H1 (cell line): Measurements from ENCODE around the gene MMEL1. TPM values are rescaled to one million over a fixed set of nuclear protein-coding genes. Genes with fewer than 3 reads are reported as not detected.

Source experiments
- CTCF ChIA-PET: fragments of 300-600 bp; sonication (Branson Sonifier 250); formaldehyde crosslinking; loops from one replicate; lab custom pipeline; 2021; ENCODE audit not compliant: partially characterized antibody; lab: Charles Lee
- POLR2A ChIA-PET: fragments of 300-600 bp; sonication (Branson Sonifier 250); formaldehyde crosslinking; loops from one replicate; lab custom pipeline; 2021; ENCODE audit warnings: inconsistent platforms; ENCODE audit not compliant: partially characterized antibody; lab: Charles Lee
- DNase-seq, 2 experiments: peaks; one replicate each; pipeline versions ENCODE4 v3.0.0 to v3.0.0-alpha.2; 2010 to 2022; ENCODE audit warnings: low spot score in 2 of 2, low read depth in 1 of 2, mixed read lengths in 1 of 2
- FAIRE-seq: peaks from 2 replicates; lab custom pipeline; 2011; peaks lifted over from hg19 to GRCh38; lab: Jason Lieb, UNC
- H2AFZ ChIP-seq: 2 replicates; pipeline ENCODE4 v1.8.1; 2012; ENCODE audit warnings: low read length, inconsistent platforms
- H2AK5ac ChIP-seq: 2 replicates; pipeline ENCODE4 v1.6.1; 2013; ENCODE audit warnings: low read depth, low read length
- H2BK120ac ChIP-seq: replicated peaks from 2 replicates; pipeline ENCODE3; 2013; ENCODE audit warnings: low read depth, low read length, inconsistent platforms
- H2BK12ac ChIP-seq: 2 replicates; pipeline ENCODE4 v1.6.1; 2013; ENCODE audit warnings: low read depth, low read length
- H2BK15ac ChIP-seq: 2 replicates; pipeline ENCODE4 v1.6.1; 2013; ENCODE audit warnings: low read length
- H2BK20ac ChIP-seq: 2 replicates; pipeline ENCODE4 v1.6.1; 2013; ENCODE audit warnings: low read length
- H2BK5ac ChIP-seq: 2 replicates; pipeline ENCODE4 v1.6.1; 2013; ENCODE audit warnings: low read depth, low read length
- H3K14ac ChIP-seq: 2 replicates; pipeline ENCODE4 v1.6.1; 2013; ENCODE audit warnings: inconsistent platforms; ENCODE audit not compliant: insufficient read length
- H3K18ac ChIP-seq: 2 replicates; pipeline ENCODE4 v1.6.1; 2013; ENCODE audit warnings: low read length; ENCODE audit errors: extremely low read depth
- H3K23ac ChIP-seq: 2 replicates; pipeline ENCODE4 v1.6.1; 2013; ENCODE audit warnings: inconsistent platforms; ENCODE audit not compliant: insufficient read length
- H3K23me2 ChIP-seq: 2 replicates; pipeline ENCODE4 v1.6.1; 2013; ENCODE audit warnings: low read depth, low read length
- H3K27ac ChIP-seq: 2 replicates; pipeline ENCODE4 v1.6.1; 2011; ENCODE audit warnings: low read depth, low read length, inconsistent platforms
- H3K27me3 ChIP-seq, 4 experiments: replicated peaks in 1 of 4; 1 replicate in 1 of 4; 2 replicates in 3 of 4; pipeline versions ENCODE4 v1.6.1 to v1.8.1; 2011 to 2013; ENCODE audit warnings: low read length in 3 of 4, mild to moderate bottlenecking in 3 of 4, inconsistent platforms in 2 of 4, mixed read lengths in 2 of 4, moderate library complexity in 1 of 4; ENCODE audit not compliant: control insufficient read depth in 3 of 4, insufficient read depth in 3 of 4; ENCODE audit errors: extremely low read depth in 1 of 4
- H3K36me3 ChIP-seq, 4 experiments: 2 replicates each; pipeline versions ENCODE4 v1.6.1 to v1.8.1; 2011 to 2013; ENCODE audit warnings: mild to moderate bottlenecking in 4 of 4, low read length in 3 of 4, moderate library complexity in 2 of 4, control low read depth in 1 of 4, inconsistent platforms in 1 of 4; ENCODE audit not compliant: insufficient read depth in 4 of 4, control insufficient read depth in 2 of 4
- H3K4ac ChIP-seq: replicated peaks from 2 replicates; pipeline ENCODE3; 2013; ENCODE audit warnings: low read length, low read depth, mixed read lengths, inconsistent platforms; ENCODE audit not compliant: insufficient read length
- H3K4me1 ChIP-seq, 4 experiments: replicated peaks in 1 of 4; 1 replicate in 1 of 4; 2 replicates in 3 of 4; pipeline versions ENCODE4 v1.6.1 to v1.8.1; 2011 to 2013; ENCODE audit warnings: low read length in 3 of 4, inconsistent platforms in 2 of 4, mixed read lengths in 1 of 4; ENCODE audit not compliant: insufficient read depth in 4 of 4, control insufficient read depth in 3 of 4
- H3K4me2 ChIP-seq, 2 experiments: 2 replicates each; pipeline versions ENCODE4 v1.6.1 to v1.8.1; 2011 to 2013; ENCODE audit warnings: low read depth in 2 of 2, low read length in 2 of 2, control low read depth in 1 of 2, inconsistent platforms in 1 of 2, mild to moderate bottlenecking in 1 of 2; ENCODE audit not compliant: insufficient read depth in 1 of 2
- H3K4me3 ChIP-seq, 4 experiments: fragments of 200-600, 300-600 bp in 1 of 4; sonication (generic), shearing (Covaris generic), sonication (Bioruptor Twin) in 1 of 4; 2 replicates each; pipeline versions ENCODE4 v1.5.1 to v1.8.1; 2011 to 2016; ENCODE audit warnings: low read length in 4 of 4, low read depth in 3 of 4, control low read depth in 2 of 4, inconsistent platforms in 2 of 4, mild to moderate bottlenecking in 2 of 4, mixed read lengths in 1 of 4, moderate library complexity in 1 of 4; ENCODE audit not compliant: insufficient read depth in 2 of 4; ENCODE audit errors: extremely low read depth in 1 of 4
- H3K56ac ChIP-seq: replicated peaks from 2 replicates; pipeline ENCODE3; 2013; ENCODE audit warnings: low read depth, mild to moderate bottlenecking, mixed read lengths, low read length, inconsistent platforms; ENCODE audit not compliant: insufficient read length
- H3K79me1 ChIP-seq: 2 replicates; pipeline ENCODE4 v1.6.1; 2013; ENCODE audit warnings: low read depth, low read length, control low read depth
- H3K79me2 ChIP-seq, 2 experiments: 2 replicates each; pipeline versions ENCODE4 v1.6.1 to v1.8.1; 2012 to 2013; ENCODE audit warnings: low read length in 2 of 2, mild to moderate bottlenecking in 2 of 2, inconsistent platforms in 1 of 2; ENCODE audit not compliant: insufficient read depth in 2 of 2, control insufficient read depth in 1 of 2
- H3K9ac ChIP-seq, 4 experiments: replicated peaks in 1 of 4; 1 replicate in 1 of 4; 2 replicates in 3 of 4; pipeline versions ENCODE4 v1.6.1 to v1.8.1; 2011 to 2013; ENCODE audit warnings: low read depth in 3 of 4, low read length in 3 of 4, control low read depth in 2 of 4, mild to moderate bottlenecking in 2 of 4, moderate library complexity in 2 of 4, inconsistent platforms in 1 of 4; ENCODE audit errors: extremely low read depth in 1 of 4
- H3K9me3 ChIP-seq, 2 experiments: 2 replicates each; pipeline versions ENCODE4 v1.6.1 to v1.8.1; 2012 to 2013; ENCODE audit warnings: mild to moderate bottlenecking in 2 of 2, moderate library complexity in 2 of 2, control low read depth in 1 of 2, inconsistent platforms in 1 of 2, low read depth in 1 of 2, low read length in 1 of 2, mixed read lengths in 1 of 2; ENCODE audit not compliant: insufficient read depth in 2 of 2
- H4K20me1 ChIP-seq, 2 experiments: replicated peaks in 1 of 2; 2 replicates each; pipeline versions ENCODE3 to v1.8.1; 2011 to 2013; ENCODE audit warnings: inconsistent platforms in 2 of 2, low read length in 2 of 2, mild to moderate bottlenecking in 1 of 2; ENCODE audit not compliant: insufficient read depth in 2 of 2, control insufficient read depth in 1 of 2
- H4K5ac ChIP-seq: 2 replicates; pipeline ENCODE4 v1.6.1; 2013; ENCODE audit warnings: low read length, low read depth, mixed read lengths, inconsistent platforms; ENCODE audit not compliant: insufficient read length
- H4K8ac ChIP-seq: 2 replicates; pipeline ENCODE4 v1.8.0; 2013; ENCODE audit warnings: mild to moderate bottlenecking, moderate library complexity, low read length, inconsistent platforms; ENCODE audit not compliant: insufficient read depth; ENCODE audit errors: extremely low read depth
- H4K91ac ChIP-seq: replicated peaks from 2 replicates; pipeline ENCODE3; 2013; ENCODE audit warnings: low read length, mixed read lengths, inconsistent platforms; ENCODE audit not compliant: insufficient read length
- HDAC2 ChIP-seq, 2 experiments: fragments of 300-600 bp in 1 of 2; sonication (generic) in 1 of 2; IDR thresholded peaks; 2 replicates each; pipeline ENCODE4 v1.6.1; 2011 to 2012; ENCODE audit warnings: low read depth in 2 of 2, low read length in 2 of 2, mild to moderate bottlenecking in 2 of 2, moderate library complexity in 2 of 2, borderline replicate concordance in 1 of 2, inconsistent platforms in 1 of 2
- JUND ChIP-seq: IDR thresholded peaks from 2 replicates; pipeline ENCODE4 v1.6.1; 2011; ENCODE audit warnings: mild to moderate bottlenecking, improper control_type of control experiment, low read length
- KDM4A ChIP-seq: IDR thresholded peaks from one replicate; pipeline ENCODE4 v1.7.1; 2012; ENCODE audit warnings: low read depth, mild to moderate bottlenecking, moderate library complexity, low read length, inconsistent platforms; ENCODE audit not compliant: severe bottlenecking
- MAX ChIP-seq: IDR thresholded peaks from 2 replicates; pipeline ENCODE4 v1.6.1; 2012; ENCODE audit warnings: inconsistent platforms
- POLR2A ChIP-seq, 2 experiments: IDR thresholded peaks; 1 replicate in 1 of 2; 2 replicates in 1 of 2; pipeline ENCODE4 v1.6.1; 2011; ENCODE audit warnings: low read depth in 2 of 2, low read length in 2 of 2, mild to moderate bottlenecking in 2 of 2; ENCODE audit errors: control extremely low read depth in 1 of 2
- RFX5 ChIP-seq: IDR thresholded peaks from 2 replicates; pipeline ENCODE4 v1.6.1; 2011; ENCODE audit warnings: low read depth, low read length, improper control_type of control experiment, borderline replicate concordance
- RXRA ChIP-seq: IDR thresholded peaks from 2 replicates; pipeline ENCODE4 v1.6.1; 2011; ENCODE audit warnings: low read depth, mild to moderate bottlenecking, low read length, moderate library complexity; ENCODE audit not compliant: insufficient read depth
- SIN3A ChIP-seq, 2 experiments: IDR thresholded peaks in 1 of 2; conservative IDR thresholded peaks in 1 of 2; 2 replicates each; pipeline ENCODE4 v1.6.1; 2011 to 2012; ENCODE audit warnings: low read length in 2 of 2, improper control_type of control experiment in 1 of 2, low read depth in 1 of 2, mild to moderate bottlenecking in 1 of 2
- SIX5 ChIP-seq: IDR thresholded peaks from 2 replicates; pipeline ENCODE4 v1.6.1; 2011; ENCODE audit warnings: mild to moderate bottlenecking, low read depth, low read length
- SP2 ChIP-seq: IDR thresholded peaks from 2 replicates; pipeline ENCODE4 v1.6.1; 2012; ENCODE audit warnings: mild to moderate bottlenecking, low read length, inconsistent platforms
- SRF ChIP-seq: IDR thresholded peaks from 2 replicates; pipeline ENCODE4 v1.6.1; 2011; ENCODE audit warnings: mild to moderate bottlenecking, low read depth, low read length, moderate library complexity
- TAF1 ChIP-seq: IDR thresholded peaks from 2 replicates; pipeline ENCODE4 v1.6.1; 2011; ENCODE audit warnings: mild to moderate bottlenecking, low read depth, low read length
- TBP ChIP-seq: IDR thresholded peaks from 2 replicates; pipeline ENCODE4 v1.6.1; 2011; ENCODE audit warnings: low read depth, low read length, improper control_type of control experiment
- YY1 ChIP-seq: IDR thresholded peaks from 2 replicates; pipeline ENCODE4 v1.6.1; 2011; ENCODE audit warnings: low read depth, mild to moderate bottlenecking, low read length
- WGBS, 2 experiments: shearing (Covaris generic) in 1 of 2; methylation state at CpG; one replicate each; pipeline versions ENCODE4 v1.1.6 to v1.1.7; 2013 to 2015; ENCODE audit warnings: low lambda C conversion rate in 2 of 2, mixed read lengths in 2 of 2, inconsistent platforms in 1 of 2, low coverage in 1 of 2, missing lambda C conversion rate in 1 of 2; ENCODE audit not compliant: insufficient replicate concordance in 2 of 2, insufficient coverage in 1 of 2, insufficient read length in 1 of 2; ENCODE audit errors: extremely low coverage in 1 of 2, missing lambda C conversion rate in 1 of 2; 5-methylcytosine and 5-hydroxymethylcytosine counted together
- polyA plus RNA-seq, 7 experiments: library from polyadenylated mRNA; depleted of rRNA in 3 of 7; stranded (reverse) in 5 of 7; unstranded in 2 of 7; fragments of >200 nt in 5 of 7; fragments of 200-250 nt in 2 of 7; gene quantifications; 1 replicate in 5 of 7; 2 replicates in 1 of 7; 4 replicates in 1 of 7; pipeline versions ENCODE4 v1.2.1 to v1.2.3, GENCODE V29; 2011 to 2013; ENCODE audit warnings: missing spikeins in 2 of 7, mixed read lengths in 2 of 7
- total RNA-seq: library from RNA; stranded (reverse); fragmentation: NEBNext Ultra II Directional; extraction: Animal tissue kit (Norgen Biotek cat#: 25700); gene quantifications from 2 replicates; pipeline ENCODE4 v1.2.1, GENCODE V29; 2021

MMEL1 gene
- total and polyA plus RNA-seq, 2 of the 8 experiments (the other 6 are each of a cell fraction or from before 2014, with no cell fraction given), result 0.91 to 1.7 TPM

GRCh38 chr1:2573250-2573920, 59.4 kb downstream of the MMEL1 start:
- no peak overlapping the region for H2BK20ac ChIP-seq
- no peak overlapping the region for H2BK5ac ChIP-seq
- H3K56ac ChIP-seq, result no peak overlapping the region
- 89% methylated on average over 8 of the region's 8 CpGs; no CpG with 5 or more reads in 1 of the 2 experiments for WGBS, 2 experiments
- FAIRE-seq (no peak), DNase-seq (no peak)
- no peak overlapping the region for H3K4me3 ChIP-seq
- no peaks in the 10 kb centered on the region for H3K79me1 ChIP-seq
- H2AK5ac ChIP-seq, result no peak overlapping the region
- POLR2A ChIA-PET, result no interaction called here
- H3K9ac ChIP-seq, result no peak overlapping the region
- H3K23me2 ChIP-seq, result no peaks in the 10 kb centered on the region
- H3K4me2 ChIP-seq, result no peak overlapping the region
- CTCF ChIA-PET, result interaction anchor here (5.1 kb wide), 1 partner anchor 11 kb away, joined by 33 read pairs; no protein-coding TSS in a partner anchor
- H2BK15ac ChIP-seq, result no peak overlapping the region
- H3K36me3 ChIP-seq, result no peaks in the 10 kb centered on the region
- H3K27me3 ChIP-seq, result no peaks in the 10 kb centered on the region
- no peak overlapping the region for H4K5ac ChIP-seq
- H3K4me1 ChIP-seq, result peaks cover 0 to 4% (median 1%) of the 10 kb centered on the region in 4 experiments; a peak in 2 of 7 replicates
- H3K18ac ChIP-seq, result no peak overlapping the region
- peaks cover 5 to 8% of the 10 kb centered on the region in 2 experiments for H3K9me3 ChIP-seq
- no peak overlapping the region for H2BK12ac ChIP-seq
- no peak overlapping the region for H3K27ac ChIP-seq
- no peak overlapping the region for H2AFZ ChIP-seq
- H2BK120ac ChIP-seq, result no peak overlapping the region
- H4K91ac ChIP-seq, result no peak overlapping the region
- no peak overlapping the region for H3K4ac ChIP-seq
- H3K23ac ChIP-seq, result no peak overlapping the region
- no peaks in the 10 kb centered on the region for H4K20me1 ChIP-seq
- H3K14ac ChIP-seq, result no peak overlapping the region
- no peak overlapping the region for H4K8ac ChIP-seq
- no peaks in the 10 kb centered on the region for H3K79me2 ChIP-seq
- no peak for TF ChIP-seq SP2
- TF ChIP-seq TBP, result no peak
- no peak for TF ChIP-seq SRF
- TF ChIP-seq POLR2A (IDR thresholded peaks at IDR 0.05; ENCODE audit: control extremely low read depth in 1 of 2, low read depth in 2 of 2, low read length in 2 of 2), result no peak
- TF ChIP-seq KDM4A, result no peak
- TF ChIP-seq YY1, result no peak
- no peak for TF ChIP-seq HDAC2 (IDR thresholded peaks at IDR 0.05; ENCODE audit: borderline replicate concordance in 1 of 2, low read depth in 2 of 2, low read length in 2 of 2)
- TF ChIP-seq RXRA, result no peak
- no peak for TF ChIP-seq RFX5
- TF ChIP-seq MAX, result no peak
- no peak for TF ChIP-seq SIX5
- TF ChIP-seq TAF1, result no peak
- no peak for TF ChIP-seq JUND
- TF ChIP-seq SIN3A (conservative IDR thresholded peaks at IDR 0.05 in 1 of 2, IDR thresholded peaks at IDR 0.05 in 1 of 2; ENCODE audit: low read depth in 1 of 2, low read length in 2 of 2), result no peak
